ENCODE data around the gene KLF15. TPM values are rescaled to one million over a fixed set of nuclear protein-coding genes. Genes with fewer than 3 reads are reported as not detected.
"Not testable (repeated sequence)": the region's sequence is repeated elsewhere in the genome, so short reads cannot be mapped to it uniquely, and the experiment has no call there.

The KLF15 gene
- total RNA-seq, 1 donor from 2014 or later, result 1.7 TPM

- DNase-seq (ENCODE audit: low spot score), result no peak
Observed at GRCh38 chr3:126346466-126346865, 10.7 kb downstream of the KLF15 start.

GRCh38 chr3:126345641-126346460 lies 11.4 kb downstream of the KLF15 start:
- DNase-seq (ENCODE audit: low spot score), result no peak

- DNase-seq (ENCODE audit: low spot score), result no peak
Observed at GRCh38 chr3:126345231-126345630, 12.0 kb downstream of the KLF15 start.

- DNase-seq (ENCODE audit: low spot score), result no peak
Observed at GRCh38 chr3:126344380-126345041, 12.7 kb downstream of the KLF15 start.

- DNase-seq (ENCODE audit: low spot score), result no peak
Observed at GRCh38 chr3:126343649-126344035, 13.6 kb downstream of the KLF15 start.

- DNase-seq (ENCODE audit: low spot score), result no peak
Observed at GRCh38 chr3:126342991-126343648, 14.1 kb downstream of the KLF15 start.

GRCh38 chr3:126342211-126342610 lies 15.0 kb downstream of the KLF15 start:
- DNase-seq (ENCODE audit: low spot score), result no peak

- no peak for DNase-seq (ENCODE audit: low spot score)
Observed at GRCh38 chr3:126341755-126342150, 15.5 kb downstream of the KLF15 start.

- no peak for DNase-seq (ENCODE audit: low spot score)
Observed at GRCh38 chr3:126340943-126341754, 16.1 kb downstream of the KLF15 start.

GRCh38 chr3:126340596-126340942 lies 16.6 kb downstream of the KLF15 start:
- DNase-seq (ENCODE audit: low spot score), result no peak

- DNase-seq (ENCODE audit: low spot score), result no peak
Observed at GRCh38 chr3:126340081-126340511, 17.1 kb downstream of the KLF15 start.

- no peak for DNase-seq (ENCODE audit: low spot score)
Observed at GRCh38 chr3:126339466-126339865, 17.7 kb downstream of the KLF15 start.

- DNase-seq (ENCODE audit: low spot score), result no peak
Observed at GRCh38 chr3:126338790-126339288, 18.4 kb downstream of the KLF15 start.

- DNase-seq (ENCODE audit: low spot score), result no peak
Observed at GRCh38 chr3:126337980-126338651, 19.1 kb downstream of the KLF15 start.

- not testable (repeated sequence) for DNase-seq (ENCODE audit: low spot score)
Observed at GRCh38 chr3:126331812-126332336, 25.3 kb downstream of the KLF15 start.

GRCh38 chr3:126329927-126330725 lies 27.1 kb downstream of the KLF15 start:
- no peak for DNase-seq (ENCODE audit: low spot score)

GRCh38 chr3:126326629-126327028 lies 30.6 kb downstream of the KLF15 start:
- DNase-seq (ENCODE audit: low spot score), result no peak

GRCh38 chr3:126322181-126322967 lies 34.8 kb downstream of the KLF15 start:
- no peak for DNase-seq (ENCODE audit: low spot score)

GRCh38 chr3:126321490-126321889 lies 35.7 kb downstream of the KLF15 start:
- DNase-seq (ENCODE audit: low spot score), result no peak
